OCI-LY3 (cell line): ENCODE measurements around the gene FANCC.

Experiments
- H2AFZ ChIP-seq: fragments of 200-600, 300-600 bp; shearing (Covaris generic); 2 replicates; pipeline ENCODE4 v1.6.0; 2014; ENCODE audit warnings: antibody characterized with exemption, low read depth, low read length
- H3K27ac ChIP-seq: fragments of 200-600, 300-600 bp; sonication (generic); 2 replicates; pipeline ENCODE4 v1.5.1; 2014; ENCODE audit warnings: mild to moderate bottlenecking, low read length, moderate library complexity, mixed read lengths
- H3K27me3 ChIP-seq: fragments of 200-600, 300-600 bp; sonication (generic); 2 replicates; pipeline ENCODE4 v1.6.1; 2014; ENCODE audit warnings: low read depth, low read length, mixed read lengths
- H3K36me3 ChIP-seq: fragments of 200-600, 300-600 bp; sonication (generic); replicated peaks from 2 replicates; pipeline ENCODE3; 2014; ENCODE audit warnings: low read depth, low read length, mixed read lengths
- H3K4me1 ChIP-seq: fragments of 300-600, 200-600 bp; sonication (generic); 2 replicates; pipeline ENCODE4 v1.6.1; 2014; ENCODE audit warnings: low read length, mixed read lengths
- H3K4me2 ChIP-seq: fragments of 200-600, 300-600 bp; sonication (generic); 2 replicates; pipeline ENCODE4 v1.6.1; 2014; ENCODE audit warnings: low read length, mixed read lengths
- H3K4me3 ChIP-seq: fragments of 300-600, 200-600 bp; sonication (generic); 2 replicates; pipeline ENCODE4 v1.5.1; 2014; ENCODE audit warnings: antibody characterized with exemption, mild to moderate bottlenecking, low read length, moderate library complexity
- H3K79me2 ChIP-seq: fragments of 300-600, 200-600 bp; shearing (Covaris generic); 2 replicates; pipeline ENCODE4 v1.6.1; 2014; ENCODE audit warnings: mild to moderate bottlenecking, low read length, mixed read lengths
- H3K9ac ChIP-seq: fragments of 300-600, 200-600 bp; shearing (Covaris generic); 2 replicates; pipeline ENCODE4 v1.6.0; 2014; ENCODE audit warnings: mild to moderate bottlenecking, low read length, moderate library complexity
- H3K9me3 ChIP-seq: fragments of 200-600, 300-600 bp; shearing (Covaris generic); 2 replicates; pipeline ENCODE4 v1.6.1; 2014; ENCODE audit warnings: low read length, mixed read lengths; ENCODE audit not compliant: insufficient read depth
- H4K20me1 ChIP-seq: fragments of 200-600, 300-600 bp; sonication (generic); 2 replicates; pipeline ENCODE4 v1.6.1; 2016; ENCODE audit warnings: low read length, mixed read lengths; ENCODE audit not compliant: insufficient read depth
- CTCF ChIP-seq: fragments of 200-600, 300-600 bp; sonication (generic); IDR thresholded peaks from 2 replicates; pipeline ENCODE4 v1.5.1; 2014; ENCODE audit warnings: antibody characterized with exemption, low read length, low read depth
- EZH2phosphoT487 ChIP-seq: fragments of 200-600 bp; shearing (Covaris generic); IDR thresholded peaks from 2 replicates; pipeline ENCODE4 v1.6.1; 2018; ENCODE audit warnings: antibody characterized with exemption, mixed run types, low read depth

Gene FANCC

GRCh38 chr9:95082401-95083084 is 235.0 kb downstream of the FANCC start:
- Histone ChIP-seq H3K9ac (no peak overlapping the region), H4K20me1 (no peaks in the 10 kb centered on the region), H3K4me3 (no peak overlapping the region), H3K4me1 (peaks cover 9% of the 10 kb centered on the region), H3K27me3 (no peaks in the 10 kb centered on the region), H2AFZ (no peak overlapping the region), H3K9me3 (no peaks in the 10 kb centered on the region), H3K4me2 (no peak overlapping the region), H3K27ac (no peak overlapping the region), H3K36me3 (no peaks in the 10 kb centered on the region), H3K79me2 (no peaks in the 10 kb centered on the region)
- TF ChIP-seq EZH2phosphoT487 = no peak
- no peak for TF ChIP-seq CTCF

GRCh38 chr9:95081998-95082397 is 235.5 kb downstream of the FANCC start:
- H3K36me3 ChIP-seq = no peaks in the 10 kb centered on the region
- no peaks in the 10 kb centered on the region for H3K79me2 ChIP-seq
- H3K9ac ChIP-seq = no peak overlapping the region
- no peak overlapping the region for H3K4me2 ChIP-seq
- no peak overlapping the region for H2AFZ ChIP-seq
- TF ChIP-seq EZH2phosphoT487 (no peak), CTCF (no peak)
- H3K9me3 ChIP-seq = no peaks in the 10 kb centered on the region
- no peaks in the 10 kb centered on the region for H4K20me1 ChIP-seq
- H3K27me3 ChIP-seq = no peaks in the 10 kb centered on the region
- H3K4me1 ChIP-seq = peaks cover 9% of the 10 kb centered on the region
- H3K27ac ChIP-seq = no peak overlapping the region
- no peak overlapping the region for H3K4me3 ChIP-seq

- Histone ChIP-seq H3K79me2 (no peaks in the 10 kb centered on the region), H4K20me1 (no peaks in the 10 kb centered on the region)
Measured at GRCh38 chr9:95080961-95081647, 236.4 kb downstream of the FANCC start.

More at GRCh38 chr9:95080961-95081647, 236.4 kb downstream of the FANCC start:
- Histone ChIP-seq H3K9ac (no peak overlapping the region), H3K4me3 (no peak overlapping the region), H3K27me3 (no peaks in the 10 kb centered on the region), H3K27ac (no peak overlapping the region), H3K36me3 (no peaks in the 10 kb centered on the region), H3K9me3 (no peaks in the 10 kb centered on the region), H3K4me2 (peak overlapping the region; percentile 37), H2AFZ (no peak overlapping the region), H3K4me1 (peaks cover 9% of the 10 kb centered on the region)
- no peak for TF ChIP-seq CTCF
- TF ChIP-seq EZH2phosphoT487 = no peak
